H1 (cell line): ENCODE measurements around the gene SMIM29. TPM values are rescaled to one million over a fixed set of nuclear protein-coding genes. Genes with fewer than 3 reads are reported as not detected.

Source experiments
- CTCF ChIA-PET: fragments of 300-600 bp; sonication (Branson Sonifier 250); formaldehyde crosslinking; loops from one replicate; lab custom pipeline; 2021; ENCODE audit not compliant: partially characterized antibody; lab: Charles Lee
- POLR2A ChIA-PET: fragments of 300-600 bp; sonication (Branson Sonifier 250); formaldehyde crosslinking; loops from one replicate; lab custom pipeline; 2021; ENCODE audit warnings: inconsistent platforms; ENCODE audit not compliant: partially characterized antibody; lab: Charles Lee
- DNase-seq, 2 experiments: peaks; one replicate each; pipeline versions ENCODE4 v3.0.0 to v3.0.0-alpha.2; 2010 to 2022; ENCODE audit warnings: low spot score in 2 of 2, low read depth in 1 of 2, mixed read lengths in 1 of 2
- FAIRE-seq: peaks from 2 replicates; lab custom pipeline; 2011; peaks lifted over from hg19 to GRCh38; lab: Jason Lieb, UNC
- H2AFZ ChIP-seq: 2 replicates; pipeline ENCODE4 v1.8.1; 2012; ENCODE audit warnings: low read length, inconsistent platforms
- H2AK5ac ChIP-seq: 2 replicates; pipeline ENCODE4 v1.6.1; 2013; ENCODE audit warnings: low read depth, low read length
- H2BK120ac ChIP-seq: replicated peaks from 2 replicates; pipeline ENCODE3; 2013; ENCODE audit warnings: low read depth, low read length, inconsistent platforms
- H2BK12ac ChIP-seq: 2 replicates; pipeline ENCODE4 v1.6.1; 2013; ENCODE audit warnings: low read depth, low read length
- H2BK15ac ChIP-seq: 2 replicates; pipeline ENCODE4 v1.6.1; 2013; ENCODE audit warnings: low read length
- H2BK20ac ChIP-seq: 2 replicates; pipeline ENCODE4 v1.6.1; 2013; ENCODE audit warnings: low read length
- H2BK5ac ChIP-seq: 2 replicates; pipeline ENCODE4 v1.6.1; 2013; ENCODE audit warnings: low read depth, low read length
- H3K14ac ChIP-seq: 2 replicates; pipeline ENCODE4 v1.6.1; 2013; ENCODE audit warnings: inconsistent platforms; ENCODE audit not compliant: insufficient read length
- H3K18ac ChIP-seq: 2 replicates; pipeline ENCODE4 v1.6.1; 2013; ENCODE audit warnings: low read length; ENCODE audit errors: extremely low read depth
- H3K23ac ChIP-seq: 2 replicates; pipeline ENCODE4 v1.6.1; 2013; ENCODE audit warnings: inconsistent platforms; ENCODE audit not compliant: insufficient read length
- H3K23me2 ChIP-seq: 2 replicates; pipeline ENCODE4 v1.6.1; 2013; ENCODE audit warnings: low read depth, low read length
- H3K27ac ChIP-seq: 2 replicates; pipeline ENCODE4 v1.6.1; 2011; ENCODE audit warnings: low read depth, low read length, inconsistent platforms
- H3K27me3 ChIP-seq, 4 experiments: replicated peaks in 1 of 4; 1 replicate in 1 of 4; 2 replicates in 3 of 4; pipeline versions ENCODE4 v1.6.1 to v1.8.1; 2011 to 2013; ENCODE audit warnings: low read length in 3 of 4, mild to moderate bottlenecking in 3 of 4, inconsistent platforms in 2 of 4, mixed read lengths in 2 of 4, moderate library complexity in 1 of 4; ENCODE audit not compliant: control insufficient read depth in 3 of 4, insufficient read depth in 3 of 4; ENCODE audit errors: extremely low read depth in 1 of 4
- H3K36me3 ChIP-seq, 4 experiments: 2 replicates each; pipeline versions ENCODE4 v1.6.1 to v1.8.1; 2011 to 2013; ENCODE audit warnings: mild to moderate bottlenecking in 4 of 4, low read length in 3 of 4, moderate library complexity in 2 of 4, control low read depth in 1 of 4, inconsistent platforms in 1 of 4; ENCODE audit not compliant: insufficient read depth in 4 of 4, control insufficient read depth in 2 of 4
- H3K4ac ChIP-seq: replicated peaks from 2 replicates; pipeline ENCODE3; 2013; ENCODE audit warnings: low read length, low read depth, mixed read lengths, inconsistent platforms; ENCODE audit not compliant: insufficient read length
- H3K4me1 ChIP-seq, 4 experiments: replicated peaks in 1 of 4; 1 replicate in 1 of 4; 2 replicates in 3 of 4; pipeline versions ENCODE4 v1.6.1 to v1.8.1; 2011 to 2013; ENCODE audit warnings: low read length in 3 of 4, inconsistent platforms in 2 of 4, mixed read lengths in 1 of 4; ENCODE audit not compliant: insufficient read depth in 4 of 4, control insufficient read depth in 3 of 4
- H3K4me2 ChIP-seq, 2 experiments: 2 replicates each; pipeline versions ENCODE4 v1.6.1 to v1.8.1; 2011 to 2013; ENCODE audit warnings: low read depth in 2 of 2, low read length in 2 of 2, control low read depth in 1 of 2, inconsistent platforms in 1 of 2, mild to moderate bottlenecking in 1 of 2; ENCODE audit not compliant: insufficient read depth in 1 of 2
- H3K4me3 ChIP-seq, 4 experiments: fragments of 200-600, 300-600 bp in 1 of 4; sonication (generic), shearing (Covaris generic), sonication (Bioruptor Twin) in 1 of 4; 2 replicates each; pipeline versions ENCODE4 v1.5.1 to v1.8.1; 2011 to 2016; ENCODE audit warnings: low read length in 4 of 4, low read depth in 3 of 4, control low read depth in 2 of 4, inconsistent platforms in 2 of 4, mild to moderate bottlenecking in 2 of 4, mixed read lengths in 1 of 4, moderate library complexity in 1 of 4; ENCODE audit not compliant: insufficient read depth in 2 of 4; ENCODE audit errors: extremely low read depth in 1 of 4
- H3K56ac ChIP-seq: replicated peaks from 2 replicates; pipeline ENCODE3; 2013; ENCODE audit warnings: low read depth, mild to moderate bottlenecking, mixed read lengths, low read length, inconsistent platforms; ENCODE audit not compliant: insufficient read length
- H3K79me1 ChIP-seq: 2 replicates; pipeline ENCODE4 v1.6.1; 2013; ENCODE audit warnings: low read depth, low read length, control low read depth
- H3K79me2 ChIP-seq, 2 experiments: 2 replicates each; pipeline versions ENCODE4 v1.6.1 to v1.8.1; 2012 to 2013; ENCODE audit warnings: low read length in 2 of 2, mild to moderate bottlenecking in 2 of 2, inconsistent platforms in 1 of 2; ENCODE audit not compliant: insufficient read depth in 2 of 2, control insufficient read depth in 1 of 2
- H3K9ac ChIP-seq, 4 experiments: replicated peaks in 1 of 4; 1 replicate in 1 of 4; 2 replicates in 3 of 4; pipeline versions ENCODE4 v1.6.1 to v1.8.1; 2011 to 2013; ENCODE audit warnings: low read depth in 3 of 4, low read length in 3 of 4, control low read depth in 2 of 4, mild to moderate bottlenecking in 2 of 4, moderate library complexity in 2 of 4, inconsistent platforms in 1 of 4; ENCODE audit errors: extremely low read depth in 1 of 4
- H3K9me3 ChIP-seq, 2 experiments: 2 replicates each; pipeline versions ENCODE4 v1.6.1 to v1.8.1; 2012 to 2013; ENCODE audit warnings: mild to moderate bottlenecking in 2 of 2, moderate library complexity in 2 of 2, control low read depth in 1 of 2, inconsistent platforms in 1 of 2, low read depth in 1 of 2, low read length in 1 of 2, mixed read lengths in 1 of 2; ENCODE audit not compliant: insufficient read depth in 2 of 2
- H4K20me1 ChIP-seq, 2 experiments: replicated peaks in 1 of 2; 2 replicates each; pipeline versions ENCODE3 to v1.8.1; 2011 to 2013; ENCODE audit warnings: inconsistent platforms in 2 of 2, low read length in 2 of 2, mild to moderate bottlenecking in 1 of 2; ENCODE audit not compliant: insufficient read depth in 2 of 2, control insufficient read depth in 1 of 2
- H4K5ac ChIP-seq: 2 replicates; pipeline ENCODE4 v1.6.1; 2013; ENCODE audit warnings: low read length, low read depth, mixed read lengths, inconsistent platforms; ENCODE audit not compliant: insufficient read length
- H4K8ac ChIP-seq: 2 replicates; pipeline ENCODE4 v1.8.0; 2013; ENCODE audit warnings: mild to moderate bottlenecking, moderate library complexity, low read length, inconsistent platforms; ENCODE audit not compliant: insufficient read depth; ENCODE audit errors: extremely low read depth
- H4K91ac ChIP-seq: replicated peaks from 2 replicates; pipeline ENCODE3; 2013; ENCODE audit warnings: low read length, mixed read lengths, inconsistent platforms; ENCODE audit not compliant: insufficient read length
- CHD2 ChIP-seq: IDR thresholded peaks from 2 replicates; pipeline ENCODE4 v1.6.1; 2012; ENCODE audit warnings: low read length, improper control_type of control experiment
- FOSL1 ChIP-seq: IDR thresholded peaks from 2 replicates; pipeline ENCODE4 v1.6.1; 2011; ENCODE audit warnings: mild to moderate bottlenecking, low read depth, low read length, moderate library complexity; ENCODE audit not compliant: insufficient read depth
- JUND ChIP-seq: IDR thresholded peaks from 2 replicates; pipeline ENCODE4 v1.6.1; 2011; ENCODE audit warnings: mild to moderate bottlenecking, improper control_type of control experiment, low read length
- KDM5A ChIP-seq: fragments of 200-600 bp; IDR thresholded peaks from 2 replicates; pipeline ENCODE4 v1.7.1; 2012; ENCODE audit warnings: mild to moderate bottlenecking, low read length, inconsistent platforms, mixed read lengths
- MAFK ChIP-seq: IDR thresholded peaks from 2 replicates; pipeline ENCODE4 v1.6.1; 2012; ENCODE audit warnings: low read depth, mild to moderate bottlenecking, improper control_type of control experiment, low read length
- NRF1 ChIP-seq: IDR thresholded peaks from 2 replicates; pipeline ENCODE4 v1.6.1; 2011; ENCODE audit warnings: mild to moderate bottlenecking, low read depth, low read length, improper control_type of control experiment
- WGBS, 2 experiments: shearing (Covaris generic) in 1 of 2; methylation state at CpG; one replicate each; pipeline versions ENCODE4 v1.1.6 to v1.1.7; 2013 to 2015; ENCODE audit warnings: low lambda C conversion rate in 2 of 2, mixed read lengths in 2 of 2, inconsistent platforms in 1 of 2, low coverage in 1 of 2, missing lambda C conversion rate in 1 of 2; ENCODE audit not compliant: insufficient replicate concordance in 2 of 2, insufficient coverage in 1 of 2, insufficient read length in 1 of 2; ENCODE audit errors: extremely low coverage in 1 of 2, missing lambda C conversion rate in 1 of 2; 5-methylcytosine and 5-hydroxymethylcytosine counted together
- polyA plus RNA-seq, 7 experiments: library from polyadenylated mRNA; depleted of rRNA in 3 of 7; stranded (reverse) in 5 of 7; unstranded in 2 of 7; fragments of >200 nt in 5 of 7; fragments of 200-250 nt in 2 of 7; gene quantifications; 1 replicate in 5 of 7; 2 replicates in 1 of 7; 4 replicates in 1 of 7; pipeline versions ENCODE4 v1.2.1 to v1.2.3, GENCODE V29; 2011 to 2013; ENCODE audit warnings: missing spikeins in 2 of 7, mixed read lengths in 2 of 7
- total RNA-seq: library from RNA; stranded (reverse); fragmentation: NEBNext Ultra II Directional; extraction: Animal tissue kit (Norgen Biotek cat#: 25700); gene quantifications from 2 replicates; pipeline ENCODE4 v1.2.1, GENCODE V29; 2021

Gene SMIM29
- total and polyA plus RNA-seq, 2 of the 8 experiments (the other 6 are each of a cell fraction or from before 2014, with no cell fraction given) = 7.0 to 22.4 TPM

- Histone ChIP-seq H3K56ac (no peak overlapping the region), H3K9me3 (no peaks in the 10 kb centered on the region), H2AK5ac (no peak overlapping the region), H2BK15ac (no peak overlapping the region), H3K79me2 (no peaks in the 10 kb centered on the region), H2BK12ac (no peak overlapping the region), H3K23me2 (no peaks in the 10 kb centered on the region), H3K79me1 (no peaks in the 10 kb centered on the region), H3K9ac (no peak overlapping the region), H3K27ac (no peak overlapping the region), H3K27me3 (no peaks in the 10 kb centered on the region), H3K14ac (no peak overlapping the region), H4K91ac (no peak overlapping the region), H3K4ac (no peak overlapping the region), H3K18ac (no peak overlapping the region), H2BK120ac (no peak overlapping the region), H2BK20ac (no peak overlapping the region), H3K4me2 (no peak overlapping the region), H2AFZ (no peak overlapping the region), H3K4me1 (no peaks in the 10 kb centered on the region), H3K36me3 (peaks cover 4 to 16% (median 10%) of the 10 kb centered on the region in 4 experiments; a peak in 5 of 8 replicates), H4K20me1 (peaks cover 0 to 2% of the 10 kb centered on the region in 2 experiments), H4K5ac (no peak overlapping the region)
- POLR2A ChIA-PET = interaction anchor here (0.6 kb wide), 1 partner anchor 719 kb away, joined by 4 read pairs; no protein-coding TSS in a partner anchor
- DNase-seq (no peak), FAIRE-seq (no peak)
- 90% methylated on average over 3 of the region's 3 CpGs; no CpG with 5 or more reads in 1 of the 2 experiments for WGBS, 2 experiments
- no peak for TF ChIP-seq KDM5A
- TF ChIP-seq CHD2 = no peak
- no peak for TF ChIP-seq FOSL1
- TF ChIP-seq JUND = no peak
- no peak for TF ChIP-seq NRF1
- no peak for TF ChIP-seq MAFK
- TF ChIP-seq, all 59 proteins: peak for 0
- no peak overlapping the region for H3K4me3 ChIP-seq
- H4K8ac ChIP-seq = no peak overlapping the region
- CTCF ChIA-PET = interaction anchor here (0.6 to 1.2 kb wide), 4 partner anchors 16 to 133 kb away, joined by 3 to 5 read pairs (median 3); partner anchors contain the start of gene SMIM29
- H3K23ac ChIP-seq = no peak overlapping the region
- H2BK5ac ChIP-seq = no peak overlapping the region
These were observed 46.9 kb upstream of the SMIM29 start for GRCh38 chr6:34295721-34296120.
